Stimulated activated naive CD8-positive, alpha-beta T cell treated with anti-CD3 and anti-CD28 coated beads, Interleukin-15, amount 100 ng/mL, for 72 hours (primary cell): ENCODE data around the gene CCL13.

Experiments used
- ATAC-seq: fragments of 150-1000 bp; cut with Tn5 transposase; 2 replicates; pipeline ENCODE4 v1.10.0; 2021; ENCODE audit warnings: mild to moderate bottlenecking, moderate library complexity
- DNase-seq, 2 donors: peaks; one replicate each; pipeline ENCODE4 v3.0.0; 2021 to 2022
- H3K27ac Mint-ChIP-seq, 2 donors: one replicate each; pipeline ENCODE4 v1.8.0; 2022; ENCODE audit warnings: mild to moderate bottlenecking in 2 of 2, mixed read lengths in 2 of 2, moderate library complexity in 2 of 2
- H3K27me3 Mint-ChIP-seq: one replicate; pipeline ENCODE4 v1.8.0; 2022; ENCODE audit warnings: mixed read lengths
- H3K4me1 Mint-ChIP-seq: one replicate; pipeline ENCODE4 v1.8.0; 2022; ENCODE audit warnings: mild to moderate bottlenecking, mixed read lengths
- H3K4me3 Mint-ChIP-seq, 2 donors: one replicate each; pipeline ENCODE4 v1.8.0; 2022; ENCODE audit warnings: mild to moderate bottlenecking in 2 of 2, mixed read lengths in 2 of 2, moderate library complexity in 1 of 2
- H3K9me3 Mint-ChIP-seq, 2 donors: one replicate each; pipeline ENCODE4 v1.8.0; 2022; ENCODE audit warnings: mixed read lengths in 2 of 2

CCL13 gene

DNA sequence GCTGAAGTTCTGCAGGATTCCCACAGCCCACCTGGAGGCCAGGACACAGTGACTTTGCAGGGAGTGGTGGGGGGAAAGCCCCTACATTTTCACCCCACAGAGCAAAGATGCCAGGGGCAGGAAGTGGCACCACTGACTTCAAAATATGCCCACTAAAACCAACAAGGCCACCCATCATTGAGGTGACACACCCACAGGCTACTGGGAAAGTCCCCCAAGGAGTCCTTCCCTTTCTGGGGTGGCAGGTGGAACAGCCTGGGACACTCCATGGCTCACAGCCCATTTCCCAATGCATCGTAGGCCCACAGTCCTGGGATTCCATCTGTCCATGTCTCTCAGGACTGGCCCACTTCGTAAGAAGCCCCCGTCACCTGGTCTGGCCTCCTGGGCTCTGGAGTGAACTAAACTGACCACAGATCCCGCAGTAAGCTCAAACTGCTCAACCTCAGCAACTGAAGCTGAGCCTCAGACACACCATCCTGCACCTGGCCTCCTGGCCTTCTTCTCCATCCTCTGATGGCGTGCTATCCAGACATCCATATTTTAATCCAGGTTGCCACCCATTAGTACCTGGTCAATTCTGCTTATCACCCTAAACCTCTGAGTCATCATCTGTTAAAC lies 14.2 kb downstream of the CCL13 start:
- Mint-ChIP-seq H3K4me3 (peak overlapping the region in 1 of 2 donors; percentile 12), H3K27me3 (peaks cover 14% of the 10 kb centered on the region), H3K27ac (no peak overlapping the region), H3K4me1 (peaks cover 27% of the 10 kb centered on the region), H3K9me3 (no peaks in the 10 kb centered on the region)
- ATAC-seq (peak; percentile 64), DNase-seq (peak in 1 of 2 donors; percentile 26)

DNA sequence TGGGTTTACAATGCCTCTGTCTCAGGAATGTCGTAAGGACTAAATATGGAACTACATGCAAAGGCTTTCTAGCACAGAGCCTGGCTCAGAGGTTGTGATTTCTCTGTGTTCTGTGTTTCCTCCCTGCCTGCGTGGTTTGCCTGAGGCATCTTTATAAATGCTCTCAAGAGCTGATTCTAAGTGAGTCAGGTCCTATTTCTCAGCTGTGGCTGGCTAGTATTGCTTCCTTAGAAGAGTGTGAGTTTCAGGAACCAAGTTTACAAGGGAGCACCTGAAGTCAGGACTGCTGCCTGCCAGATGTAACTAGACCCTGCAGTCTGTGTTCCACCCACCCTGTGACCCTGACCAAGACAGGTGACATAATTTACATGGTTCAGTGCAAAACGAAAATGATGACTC lies 14.7 kb downstream of the CCL13 start:
- DNase-seq: no peak
- Mint-ChIP-seq H3K27ac (no peak overlapping the region), H3K4me3 (peak overlapping the region in 1 of 2 donors; percentile 12), H3K9me3 (no peaks in the 10 kb centered on the region), H3K4me1 (peaks cover 22% of the 10 kb centered on the region), H3K27me3 (peaks cover 10% of the 10 kb centered on the region)
- peak; percentile 82 for ATAC-seq

DNA sequence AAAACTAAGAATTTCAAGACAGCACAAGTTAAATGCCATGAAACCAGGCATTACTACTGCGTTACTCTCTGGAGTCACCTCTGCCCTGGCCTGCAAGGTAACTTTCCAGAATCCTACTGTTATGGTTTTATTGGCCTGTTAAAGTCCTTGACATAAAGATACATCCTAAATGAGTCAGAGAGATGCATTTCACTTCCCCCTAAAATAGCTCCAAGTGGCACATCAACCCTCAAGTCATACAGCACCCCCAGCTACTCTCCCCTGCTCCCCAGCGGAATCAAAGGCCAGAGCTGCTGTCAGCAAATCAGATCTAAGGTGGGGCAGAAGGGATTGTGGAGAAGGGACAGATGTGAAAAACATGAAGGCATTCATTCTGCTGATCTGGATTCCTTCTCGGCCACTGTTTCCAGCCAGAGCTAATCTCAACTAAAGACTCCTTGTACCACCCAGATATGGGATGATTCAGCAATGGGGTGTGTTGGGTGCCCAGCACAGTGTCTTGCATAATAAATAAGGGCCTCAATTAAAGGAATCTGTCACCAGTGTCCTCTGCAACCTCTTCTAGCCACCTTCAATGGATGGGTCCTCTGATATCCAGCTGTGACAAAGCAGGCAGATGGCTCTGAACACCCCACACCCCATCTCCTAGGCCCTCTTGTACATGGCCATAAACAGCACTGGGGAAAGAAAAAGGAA lies 15.3 kb downstream of the CCL13 start:
- Mint-ChIP-seq H3K27me3 (peaks cover 10% of the 10 kb centered on the region), H3K4me1 (peaks cover 19% of the 10 kb centered on the region), H3K4me3 (no peak overlapping the region), H3K27ac (no peak overlapping the region), H3K9me3 (no peaks in the 10 kb centered on the region)
- ATAC-seq (no peak), DNase-seq (no peak)

DNA sequence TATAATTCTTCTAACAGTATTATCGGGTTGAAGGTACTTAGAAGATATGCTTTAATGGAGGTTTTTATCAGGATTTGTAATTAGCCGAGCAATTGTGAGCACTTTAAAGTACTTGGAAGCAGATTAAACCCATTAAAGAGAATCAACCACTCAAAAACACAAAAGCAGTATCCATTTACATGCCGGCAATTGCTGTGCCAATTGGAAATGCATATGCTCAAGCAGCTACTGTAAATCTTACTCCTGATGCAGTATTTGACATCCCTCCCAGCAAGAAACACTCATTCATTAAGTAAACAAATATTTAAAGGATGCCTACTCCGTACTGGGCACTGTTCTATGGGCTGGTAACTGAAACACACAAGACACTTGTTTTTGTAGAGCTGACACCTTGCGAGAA lies 18.2 kb downstream of the CCL13 start:
- H3K27me3 Mint-ChIP-seq: peaks cover 10% of the 10 kb centered on the region
- H3K9me3 Mint-ChIP-seq: no peaks in the 10 kb centered on the region
- no peak for DNase-seq
- no peak overlapping the region for H3K4me3 Mint-ChIP-seq
- H3K4me1 Mint-ChIP-seq: peaks cover 47% of the 10 kb centered on the region
- H3K27ac Mint-ChIP-seq: no peak overlapping the region
- ATAC-seq: no peak

DNA sequence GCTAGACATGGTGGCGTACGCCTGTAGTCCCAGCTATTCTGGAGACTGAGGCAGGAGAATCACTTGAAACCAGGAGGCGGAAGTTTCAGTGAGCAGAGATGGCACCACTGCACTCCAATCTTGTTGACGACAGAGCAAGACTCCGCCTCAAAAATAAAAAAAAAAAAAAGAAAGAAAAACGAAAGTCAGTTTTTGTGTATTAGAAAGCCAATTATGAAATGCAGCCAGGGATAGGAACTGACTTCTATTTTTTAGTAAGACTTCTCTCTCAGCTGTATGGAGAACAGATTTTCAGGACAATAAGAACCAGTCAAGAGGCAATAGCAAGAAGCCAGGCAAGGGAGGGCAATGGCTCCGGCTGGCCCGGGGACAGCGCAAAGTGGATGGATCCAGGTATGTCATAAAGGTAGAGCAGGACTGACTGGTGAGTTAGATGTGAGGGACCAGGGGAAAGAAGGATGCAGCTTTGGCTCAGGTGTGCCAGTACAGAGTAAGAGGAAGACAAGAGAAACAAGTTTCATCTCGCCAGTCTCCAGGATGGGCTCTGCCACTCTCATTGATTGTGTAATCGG lies 19.2 kb downstream of the CCL13 start:
- DNase-seq: no peak
- peaks cover 46% of the 10 kb centered on the region for H3K4me1 Mint-ChIP-seq
- no peaks in the 10 kb centered on the region for H3K9me3 Mint-ChIP-seq
- no peak overlapping the region for H3K27ac Mint-ChIP-seq
- ATAC-seq: no peak
- no peak overlapping the region for H3K4me3 Mint-ChIP-seq
- peaks cover 10% of the 10 kb centered on the region for H3K27me3 Mint-ChIP-seq

DNA sequence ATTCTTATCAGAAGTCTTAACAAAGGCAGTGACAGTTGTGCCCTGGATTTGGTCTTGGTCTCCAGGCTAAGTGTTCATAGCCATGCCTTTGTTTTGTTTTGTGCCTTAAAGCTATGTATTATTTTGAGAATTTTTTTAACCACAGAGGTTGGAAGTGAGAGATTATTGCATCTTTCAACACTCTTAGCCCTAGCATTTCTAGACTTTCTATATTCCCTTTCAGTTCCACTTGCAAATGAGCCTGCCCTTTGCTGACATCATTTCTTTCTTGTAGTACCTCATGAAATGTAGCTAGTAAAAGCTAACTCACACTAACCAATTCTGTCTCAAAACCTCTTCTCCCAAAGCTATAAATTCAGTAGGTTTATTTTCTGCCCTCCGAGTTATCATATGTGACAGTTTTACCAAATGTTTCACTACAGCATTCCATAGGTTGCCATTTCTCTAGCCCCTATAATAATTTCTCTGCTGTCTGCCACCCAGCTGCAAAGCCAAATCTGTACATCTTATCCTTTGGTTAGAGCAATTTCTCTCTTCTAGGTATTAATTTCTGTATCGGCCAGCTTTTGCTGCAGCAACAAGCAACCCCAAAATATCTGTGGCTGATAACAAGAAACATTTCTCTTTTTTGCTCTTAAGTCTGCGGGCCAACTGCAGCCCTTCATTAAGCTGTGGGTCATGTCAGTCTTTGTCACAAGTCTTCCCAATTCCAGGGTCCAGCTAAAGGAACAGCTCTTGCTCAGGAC lies 21.0 kb downstream of the CCL13 start:
- Mint-ChIP-seq H3K27ac (no peak overlapping the region), H3K4me3 (no peak overlapping the region), H3K9me3 (no peaks in the 10 kb centered on the region), H3K27me3 (peaks cover 10% of the 10 kb centered on the region), H3K4me1 (peaks cover 38% of the 10 kb centered on the region)
- ATAC-seq (peak; percentile 87), DNase-seq (no peak)

DNA sequence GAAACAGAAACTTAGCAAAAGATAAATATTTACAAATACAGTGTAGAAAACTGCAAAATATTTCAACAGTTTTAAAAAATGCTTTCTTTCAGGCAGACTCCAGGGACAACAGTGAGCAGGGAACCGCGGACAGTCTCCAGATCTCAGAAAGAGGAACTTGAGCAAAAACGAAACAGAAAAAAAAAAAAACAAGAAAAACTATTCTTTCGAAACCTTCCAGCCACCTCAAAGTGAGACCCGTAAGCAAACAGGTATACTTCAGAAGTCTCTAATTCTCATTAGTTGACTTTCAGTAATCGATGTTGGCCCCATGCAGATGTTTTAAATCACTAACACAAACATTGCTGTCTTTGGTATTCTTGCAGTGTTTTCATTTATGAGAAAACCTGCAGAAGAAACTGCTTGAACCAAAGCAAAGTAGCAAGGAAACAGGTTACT lies 22.4 kb downstream of the CCL13 start:
- Mint-ChIP-seq H3K4me1 (peaks cover 51% of the 10 kb centered on the region), H3K27me3 (no peaks in the 10 kb centered on the region), H3K4me3 (peak overlapping the region in 1 of 2 donors; percentile 38), H3K9me3 (no peaks in the 10 kb centered on the region), H3K27ac (no peak overlapping the region)
- peak in 1 of 2 donors; percentile 21 for DNase-seq
- ATAC-seq: peak; percentile 68

DNA sequence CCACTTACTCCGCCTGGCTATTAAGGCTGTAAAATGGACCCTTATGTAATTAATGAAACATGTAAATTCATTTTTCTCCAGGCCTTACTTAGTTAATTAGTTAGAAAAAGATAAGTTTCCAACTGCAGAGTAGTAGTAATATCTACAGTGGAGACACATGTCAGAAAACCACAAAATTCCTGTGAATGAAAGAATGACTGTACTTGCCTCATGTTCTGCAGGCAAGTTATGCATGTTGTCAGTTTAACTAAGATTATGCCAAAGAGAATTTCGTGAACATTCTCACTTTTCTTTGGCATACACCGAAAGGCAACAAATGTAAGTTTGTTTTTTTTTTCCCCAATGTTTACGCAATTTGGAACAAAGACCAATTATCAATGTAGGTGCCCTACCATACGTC lies 23.6 kb downstream of the CCL13 start:
- no peak for ATAC-seq
- Mint-ChIP-seq H3K9me3 (no peaks in the 10 kb centered on the region), H3K4me1 (peaks cover 51% of the 10 kb centered on the region), H3K27me3 (peaks cover 5% of the 10 kb centered on the region), H3K27ac (no peak overlapping the region), H3K4me3 (no peak overlapping the region)
- DNase-seq: no peak

DNA sequence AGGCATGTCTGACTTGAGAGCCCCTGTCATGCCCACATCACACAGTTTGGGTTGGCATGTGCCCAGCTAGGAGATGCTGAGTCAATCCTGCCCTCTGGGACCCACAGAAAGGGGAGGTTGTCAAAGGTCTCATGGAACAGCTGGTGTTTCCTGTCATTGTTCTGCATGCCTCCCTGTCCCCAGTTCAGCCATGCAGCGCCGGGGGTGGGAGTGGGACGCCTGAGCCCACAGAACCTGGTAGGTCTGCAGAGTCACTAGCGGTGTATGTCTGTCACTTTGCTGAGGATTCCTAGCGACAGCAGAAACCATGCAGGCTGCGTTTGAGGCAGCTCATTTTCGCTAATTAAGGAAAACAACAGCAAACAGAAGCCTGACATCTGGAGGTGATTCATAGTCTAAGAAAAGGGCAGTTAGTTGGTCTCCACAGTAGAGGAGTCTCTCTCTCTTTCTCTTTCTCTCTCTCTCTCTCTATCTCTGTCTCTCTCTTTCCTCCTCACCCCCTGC lies 26.4 kb downstream of the CCL13 start:
- peak; percentile 27 to 76 for DNase-seq
- H3K4me1 Mint-ChIP-seq: peaks cover 57% of the 10 kb centered on the region
- H3K27ac Mint-ChIP-seq: peak overlapping the region in 1 of 2 donors; percentile 74
- H3K27me3 Mint-ChIP-seq: peaks cover 26% of the 10 kb centered on the region
- H3K4me3 Mint-ChIP-seq: peak overlapping the region; percentile 30 to 61
- no peaks in the 10 kb centered on the region for H3K9me3 Mint-ChIP-seq
- peak; percentile 89 for ATAC-seq

DNA sequence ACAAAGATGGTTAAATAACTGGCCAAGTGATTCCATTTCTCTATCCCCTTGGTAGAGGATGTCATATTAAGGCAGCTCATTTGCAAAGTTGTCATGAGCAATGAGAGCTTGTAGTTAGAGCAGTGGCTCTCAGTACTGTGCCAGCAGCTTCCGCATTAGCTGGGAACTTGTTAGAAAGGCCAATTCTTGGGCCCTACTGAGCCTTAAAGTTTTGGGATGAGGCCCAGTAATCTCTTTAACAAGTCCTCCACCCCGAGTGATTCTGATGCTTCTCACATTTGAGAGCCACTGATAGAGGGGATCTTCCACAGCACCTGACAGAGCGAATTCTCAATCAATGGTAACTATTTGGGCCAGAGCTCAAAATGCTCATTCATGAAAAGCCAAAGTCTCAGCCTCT lies 26.9 kb downstream of the CCL13 start:
- H3K27ac Mint-ChIP-seq: peak overlapping the region in 1 of 2 donors; percentile 74

DNA sequence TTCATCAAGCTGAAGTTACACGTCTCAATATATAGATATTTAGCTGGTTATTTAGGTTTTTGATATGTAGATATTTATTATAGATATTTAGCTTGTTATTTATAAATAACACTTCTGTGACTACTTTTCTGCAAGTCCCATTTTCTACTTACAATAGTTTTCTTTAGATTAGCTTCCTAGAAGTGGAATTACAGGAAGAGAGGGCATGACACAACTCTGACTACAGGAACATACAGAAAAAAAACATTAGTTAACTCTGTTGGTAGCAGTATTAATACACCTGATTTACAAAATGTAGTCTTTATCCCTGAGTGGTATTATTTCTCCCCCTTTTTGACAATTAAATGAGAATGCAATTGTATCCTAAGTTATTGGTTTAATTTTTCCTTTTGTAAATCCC lies 28.0 kb downstream of the CCL13 start:
- DNase-seq: no peak
- Mint-ChIP-seq H3K27ac (no peak overlapping the region), H3K9me3 (no peaks in the 10 kb centered on the region)

More for the DNA sequence above, 26.9 kb downstream of the CCL13 start:
- ATAC-seq: no peak
- H3K9me3 Mint-ChIP-seq: no peaks in the 10 kb centered on the region
- H3K4me3 Mint-ChIP-seq: peak overlapping the region; percentile 30 to 61
- peaks cover 52% of the 10 kb centered on the region for H3K4me1 Mint-ChIP-seq
- peaks cover 26% of the 10 kb centered on the region for H3K27me3 Mint-ChIP-seq
- DNase-seq: no peak

DNA sequence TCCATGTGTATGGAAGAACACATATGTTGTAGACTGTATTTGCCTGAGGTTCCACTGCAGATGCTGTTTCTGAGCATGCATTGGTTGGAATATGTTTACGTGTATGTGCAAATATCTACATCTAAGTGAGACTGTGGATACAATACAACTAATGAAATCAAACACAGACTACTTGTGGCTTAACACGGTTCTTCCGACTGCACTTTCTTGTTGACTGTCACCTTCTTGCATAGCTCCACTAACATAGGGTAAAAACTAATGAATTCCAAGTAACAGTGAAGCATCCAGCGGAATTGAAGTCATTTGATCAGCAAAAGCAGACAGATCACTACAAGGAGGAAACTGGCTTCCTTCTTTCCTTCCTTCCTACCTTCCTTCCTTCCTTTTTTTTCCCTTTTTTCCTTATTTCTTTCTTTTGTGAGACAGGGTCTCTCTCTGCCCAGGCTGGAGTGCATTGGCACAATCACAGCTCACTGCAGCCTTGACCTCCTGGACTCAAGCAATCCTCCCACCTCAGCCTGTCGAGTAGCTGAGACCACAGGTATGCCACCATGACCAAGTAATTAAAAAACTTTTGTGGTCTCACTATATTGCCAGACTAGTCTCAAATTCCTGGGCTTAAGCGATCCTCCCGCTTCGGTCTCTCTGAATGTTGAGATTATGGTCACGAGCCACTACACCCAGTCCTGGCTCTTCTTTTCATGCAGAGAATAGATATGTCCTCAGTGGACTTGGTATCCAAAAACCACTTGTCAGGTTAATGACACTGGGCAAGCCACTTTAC lies 28.7 kb downstream of the CCL13 start:
- H3K4me3 Mint-ChIP-seq: no peak overlapping the region
- no peak overlapping the region for H3K27ac Mint-ChIP-seq

More for the DNA sequence above, 28.0 kb downstream of the CCL13 start:
- Mint-ChIP-seq H3K27me3 (peaks cover 31% of the 10 kb centered on the region), H3K4me3 (no peak overlapping the region), H3K4me1 (peaks cover 48% of the 10 kb centered on the region)
- ATAC-seq: no peak

DNA sequence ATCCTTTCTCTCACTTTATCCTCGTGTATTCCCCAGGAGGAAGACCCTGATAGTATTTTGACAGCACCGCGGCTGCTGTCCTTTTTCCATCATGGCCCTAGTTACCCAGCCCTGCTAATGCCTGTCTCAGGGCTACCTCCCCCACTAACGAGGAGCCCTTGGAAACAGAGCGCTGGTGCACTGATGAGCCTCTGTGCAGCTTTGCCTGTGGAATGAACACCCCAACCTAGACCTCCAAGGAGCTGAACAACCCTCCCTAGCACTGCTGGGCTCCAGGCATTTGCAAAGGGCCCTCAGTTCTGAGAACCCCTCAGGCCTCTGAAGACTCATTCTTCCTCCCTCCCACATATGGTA lies 30.0 kb downstream of the CCL13 start:
- no peaks in the 10 kb centered on the region for H3K9me3 Mint-ChIP-seq
- DNase-seq: no peak
- H3K4me1 Mint-ChIP-seq: peaks cover 44% of the 10 kb centered on the region
- H3K4me3 Mint-ChIP-seq: no peak overlapping the region
- peaks cover 33% of the 10 kb centered on the region for H3K27me3 Mint-ChIP-seq
- ATAC-seq: no peak
- no peak overlapping the region for H3K27ac Mint-ChIP-seq

More for the DNA sequence above, 28.7 kb downstream of the CCL13 start:
- H3K27me3 Mint-ChIP-seq: peaks cover 33% of the 10 kb centered on the region
- no peaks in the 10 kb centered on the region for H3K9me3 Mint-ChIP-seq
- DNase-seq (no peak), ATAC-seq (no peak)
- peaks cover 45% of the 10 kb centered on the region for H3K4me1 Mint-ChIP-seq

DNA sequence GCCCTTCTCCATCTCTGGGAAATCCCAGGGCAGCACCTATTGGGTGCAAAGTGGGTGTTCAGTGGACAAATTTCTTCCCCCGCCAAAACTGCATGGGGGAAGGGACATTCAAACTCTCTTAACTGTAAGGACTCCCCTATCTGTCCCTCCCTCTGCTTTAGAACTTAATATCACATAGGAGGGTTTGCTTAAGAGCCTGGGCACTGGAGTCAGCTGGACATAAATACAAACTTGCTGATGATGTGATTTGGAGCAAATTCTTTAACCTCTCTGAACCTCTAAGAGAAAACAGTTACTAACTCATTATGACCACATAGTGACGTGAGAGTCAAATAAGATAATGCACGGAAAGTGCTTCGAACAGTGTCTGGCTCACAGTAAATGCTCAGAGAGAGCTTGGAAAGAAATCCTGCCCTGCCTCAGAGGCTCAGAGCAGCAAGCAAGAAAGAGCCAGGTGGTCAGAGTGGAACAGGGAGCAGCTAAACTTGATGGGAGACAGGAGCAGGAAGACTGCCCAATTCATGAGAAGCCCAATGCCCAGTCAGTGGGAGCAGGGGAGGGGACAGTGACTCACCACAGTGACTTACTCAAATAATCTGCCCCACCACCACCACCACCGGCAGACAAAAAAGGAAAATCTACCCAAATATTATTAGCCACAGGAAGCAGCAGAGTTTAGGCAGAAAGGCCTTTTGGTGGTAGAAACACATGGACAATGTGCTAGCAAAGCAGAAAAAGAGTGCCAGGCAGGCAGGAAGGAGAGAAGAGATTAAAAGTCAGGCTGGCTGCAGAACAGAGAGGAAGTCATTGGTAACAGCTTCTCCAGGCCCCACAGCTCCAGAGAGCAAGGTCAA lies 30.6 kb downstream of the CCL13 start:
- Mint-ChIP-seq H3K4me1 (peaks cover 44% of the 10 kb centered on the region), H3K9me3 (no peaks in the 10 kb centered on the region), H3K27ac (no peak overlapping the region), H3K4me3 (no peak overlapping the region), H3K27me3 (peaks cover 33% of the 10 kb centered on the region)
- DNase-seq: no peak
- ATAC-seq: no peak
